Liver (tissue), 9 donors: ENCODE data around the gene ZFP62. TPM values are rescaled to one million over a fixed set of nuclear protein-coding genes. Genes with fewer than 3 reads are reported as not detected.

Experiments
- DNase-seq: peaks from one replicate; pipeline ENCODE4 v3.0.0-alpha.2; 2017; ENCODE audit warnings: low spot score
- H3K27ac ChIP-seq, 2 donors: one replicate each; pipeline ENCODE4 v1.7.0; 2013; ENCODE audit warnings: inconsistent platforms in 2 of 2, low read length in 2 of 2, control low read depth in 1 of 2, low read depth in 1 of 2, mild to moderate bottlenecking in 1 of 2
- H3K27me3 ChIP-seq, 4 donors: one replicate each; pipeline versions ENCODE4 v1.6.1 to v1.7.0; 2013; ENCODE audit warnings: low read length in 3 of 4, inconsistent platforms in 1 of 4, mild to moderate bottlenecking in 1 of 4, moderate library complexity in 1 of 4; ENCODE audit not compliant: control insufficient read depth in 4 of 4, insufficient read depth in 4 of 4
- H3K36me3 ChIP-seq, 4 donors: one replicate each; pipeline versions ENCODE4 v1.6.1 to v1.7.0; 2013; ENCODE audit warnings: low read length in 3 of 4, mild to moderate bottlenecking in 3 of 4, low read depth in 1 of 4, moderate library complexity in 1 of 4; ENCODE audit not compliant: control insufficient read depth in 4 of 4, insufficient read depth in 3 of 4
- H3K4me1 ChIP-seq, 4 donors: one replicate each; pipeline versions ENCODE4 v1.6.1 to v1.7.0; 2013; ENCODE audit warnings: low read length in 3 of 4, mild to moderate bottlenecking in 3 of 4, moderate library complexity in 1 of 4; ENCODE audit not compliant: control insufficient read depth in 4 of 4, insufficient read depth in 4 of 4
- H3K4me3 ChIP-seq, 3 donors: one replicate each; pipeline versions ENCODE4 v1.6.1 to v1.7.0; 2013; ENCODE audit warnings: low read length in 3 of 3, control low read depth in 1 of 3, low read depth in 1 of 3, mild to moderate bottlenecking in 1 of 3
- H3K9ac ChIP-seq, 2 donors: one replicate each; pipeline ENCODE4 v1.7.0; 2013; ENCODE audit warnings: low read length in 2 of 2, mild to moderate bottlenecking in 2 of 2, moderate library complexity in 2 of 2, control low read depth in 1 of 2, low read depth in 1 of 2
- H3K9me3 ChIP-seq, 4 donors: one replicate each; pipeline versions ENCODE4 v1.6.1 to v1.7.0; 2013; ENCODE audit warnings: low read length in 3 of 4; ENCODE audit not compliant: control insufficient read depth in 4 of 4
- EGR1 ChIP-seq, 2 donors: IDR thresholded peaks; 2 replicates each; pipeline ENCODE4 v1.6.1; 2016 to 2018; ENCODE audit warnings: antibody characterized with exemption in 2 of 2, low read depth in 2 of 2
- FOXA1 ChIP-seq: IDR thresholded peaks from 2 replicates; pipeline ENCODE4 v1.6.1; 2016; ENCODE audit warnings: antibody characterized with exemption
- FOXA2 ChIP-seq: IDR thresholded peaks from 2 replicates; pipeline ENCODE4 v1.6.1; 2016; ENCODE audit warnings: antibody characterized with exemption
- GABPA ChIP-seq, 2 donors: IDR thresholded peaks in 1 of 2; conservative IDR thresholded peaks in 1 of 2; 2 replicates each; pipeline ENCODE4 v1.6.1; 2016; ENCODE audit warnings: antibody characterized with exemption in 2 of 2, mild to moderate bottlenecking in 1 of 2, moderate library complexity in 1 of 2
- HNF4A ChIP-seq, 2 donors: conservative IDR thresholded peaks; 2 replicates each; pipeline ENCODE4 v1.6.1; 2016; ENCODE audit warnings: antibody characterized with exemption in 2 of 2, mild to moderate bottlenecking in 2 of 2
- HNF4G ChIP-seq: IDR thresholded peaks from 2 replicates; pipeline ENCODE4 v1.6.1; 2016; ENCODE audit warnings: antibody characterized with exemption
- JUND ChIP-seq, 2 donors: IDR thresholded peaks; 2 replicates each; pipeline ENCODE4 v1.6.1; 2016; ENCODE audit warnings: antibody characterized with exemption in 2 of 2
- NR2F2 ChIP-seq: IDR thresholded peaks from 2 replicates; pipeline ENCODE4 v1.6.1; 2016; ENCODE audit warnings: antibody characterized with exemption
- RAD21 ChIP-seq, 2 donors: IDR thresholded peaks; 2 replicates each; pipeline ENCODE4 v1.6.1; 2016; ENCODE audit warnings: antibody characterized with exemption in 2 of 2, mild to moderate bottlenecking in 2 of 2
- RXRA ChIP-seq, 2 donors: IDR thresholded peaks; 2 replicates each; pipeline ENCODE4 v1.6.1; 2017 to 2018; ENCODE audit warnings: antibody characterized with exemption in 2 of 2, mild to moderate bottlenecking in 1 of 2
- SP1 ChIP-seq: IDR thresholded peaks from 2 replicates; pipeline ENCODE4 v1.6.1; 2018; ENCODE audit warnings: antibody characterized with exemption, mild to moderate bottlenecking
- TAF1 ChIP-seq: conservative IDR thresholded peaks from 2 replicates; pipeline ENCODE4 v1.6.1; 2016; ENCODE audit warnings: antibody characterized with exemption, mild to moderate bottlenecking
- YY1 ChIP-seq: IDR thresholded peaks from 2 replicates; pipeline ENCODE4 v1.6.1; 2016; ENCODE audit warnings: antibody characterized with exemption, mild to moderate bottlenecking
- WGBS: extraction: QIAGEN DNeasy Blood & Tissue Kit; methylation state at CpG from one replicate; pipeline ENCODE4 v1.1.7; 2013; 5-methylcytosine and 5-hydroxymethylcytosine counted together
- polyA plus RNA-seq, 2 donors: library from polyadenylated mRNA; stranded (reverse) in 1 of 2; unstranded in 1 of 2; fragments of 200-250 nt in 1 of 2; fragments of >200 nt in 1 of 2; fragmentation: Nextera tagmentation in 1 of 2; extraction: Ambion mirVana in 1 of 2; gene quantifications; one replicate each; pipeline versions ENCODE4 v1.2.1 to v1.2.3, GENCODE V29; 2013 to 2015
- total RNA-seq, 2 donors: library from RNA; depleted of rRNA; stranded (reverse); fragments of >200 nt; gene quantifications; one replicate each; pipeline ENCODE4 v1.2.3, GENCODE V29; 2014
- TF ChIP-seq, protein P1 (sequence below): IDR thresholded peaks from 2 replicates; pipeline ENCODE4 v1.6.1; 2016; ENCODE audit warnings: antibody characterized with exemption
- TF ChIP-seq, protein P2 (sequence below): IDR thresholded peaks from 2 replicates; pipeline ENCODE4 v1.6.1; 2016; ENCODE audit warnings: antibody characterized with exemption
- TF ChIP-seq, protein P3 (sequence below): fragments of 150-350 bp; IDR thresholded peaks from 2 replicates; pipeline ENCODE4 v1.5.1; 2017; ENCODE audit warnings: improper control_type of control experiment, low read depth, low read length; ENCODE audit not compliant: missing input control
- TF ChIP-seq, protein P4 (sequence below): IDR thresholded peaks from 2 replicates; pipeline ENCODE4 v1.6.1; 2016; ENCODE audit warnings: antibody characterized with exemption
- TF ChIP-seq, protein P5 (sequence below): IDR thresholded peaks from 2 replicates; pipeline ENCODE4 v1.6.1; 2016; ENCODE audit warnings: antibody characterized with exemption, mild to moderate bottlenecking
- donor health status: healthy.
- donor health status: healthy.
- donor health status: healthy.
- donor health status: healthy.
- donor health status: healthy.

Gene ZFP62
- total RNA-seq (1 to 10 TPM; 7.9 to 8.8 TPM), polyA plus RNA-seq (1 to 10 TPM; 3.4 to 3.5 TPM)

DNA sequence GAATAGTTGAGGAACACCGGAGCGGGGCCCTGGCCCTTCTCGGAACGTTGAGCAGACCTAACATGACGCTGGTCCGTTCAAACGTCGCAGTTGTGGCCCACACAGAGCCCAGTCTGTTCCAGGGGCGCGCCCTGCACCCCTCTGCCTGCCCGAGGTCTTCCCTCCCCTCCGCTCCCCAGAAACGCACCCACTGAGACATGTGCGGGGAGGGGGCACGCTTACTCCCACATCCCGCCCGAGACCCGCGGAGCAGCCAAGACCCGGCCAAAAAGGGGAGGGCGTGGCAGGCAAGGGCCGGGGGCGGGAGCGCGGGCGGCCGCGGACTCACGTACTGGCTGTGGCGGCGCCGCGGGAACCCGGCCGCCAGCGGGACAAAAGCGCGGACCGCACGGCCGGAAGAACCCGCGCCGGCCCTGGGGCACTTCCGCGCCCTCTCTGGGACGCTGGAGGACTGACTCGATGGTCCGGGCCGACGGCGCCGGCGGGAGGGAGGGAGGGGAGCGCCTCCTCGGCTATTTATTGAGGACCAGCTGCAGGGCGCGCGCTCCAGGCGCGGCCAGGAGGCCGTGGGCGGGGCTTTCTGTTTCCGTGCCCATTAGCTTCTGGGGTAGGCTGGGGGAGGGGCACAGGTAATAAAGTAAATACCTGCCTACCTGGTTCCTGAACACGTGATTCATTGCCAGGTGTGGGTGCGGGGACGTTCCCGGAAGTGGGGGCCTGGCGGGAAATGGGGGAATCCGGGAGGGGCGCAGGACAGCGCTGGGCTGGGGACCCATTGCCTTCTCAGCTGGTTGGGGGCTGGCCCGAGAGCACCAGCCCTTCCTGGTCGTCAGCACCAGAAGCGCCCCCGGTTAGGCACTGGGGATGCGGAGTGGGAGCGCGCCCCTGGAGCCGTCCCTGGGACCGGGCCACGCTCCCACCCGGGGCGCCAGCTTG is at the start of gene ZFP62:
ZFP62 (minus strand) TSS at position 390 of the 936 bp plus-strand sequence; CDS start at position 333, 57 bp downstream.
- peak within 1 kb of the TSS; percentile 70 to 91 (median 89) for H3K4me3 ChIP-seq
- no peaks in the 10 kb centered on the region for H3K27me3 ChIP-seq
- H3K36me3 ChIP-seq: peaks cover 0 to 3% (median 0%) of the 10 kb centered on the region in 4 donors
- no peak for TF ChIP-seq TAF1
- TF ChIP-seq FOXA2: peak; percentile 54
- TF ChIP-seq HNF4G: no peak
- TF ChIP-seq RXRA (IDR thresholded peaks at IDR 0.05): no peak
- TF ChIP-seq SP1: peak; percentile 41
- TF ChIP-seq, protein P1, sequence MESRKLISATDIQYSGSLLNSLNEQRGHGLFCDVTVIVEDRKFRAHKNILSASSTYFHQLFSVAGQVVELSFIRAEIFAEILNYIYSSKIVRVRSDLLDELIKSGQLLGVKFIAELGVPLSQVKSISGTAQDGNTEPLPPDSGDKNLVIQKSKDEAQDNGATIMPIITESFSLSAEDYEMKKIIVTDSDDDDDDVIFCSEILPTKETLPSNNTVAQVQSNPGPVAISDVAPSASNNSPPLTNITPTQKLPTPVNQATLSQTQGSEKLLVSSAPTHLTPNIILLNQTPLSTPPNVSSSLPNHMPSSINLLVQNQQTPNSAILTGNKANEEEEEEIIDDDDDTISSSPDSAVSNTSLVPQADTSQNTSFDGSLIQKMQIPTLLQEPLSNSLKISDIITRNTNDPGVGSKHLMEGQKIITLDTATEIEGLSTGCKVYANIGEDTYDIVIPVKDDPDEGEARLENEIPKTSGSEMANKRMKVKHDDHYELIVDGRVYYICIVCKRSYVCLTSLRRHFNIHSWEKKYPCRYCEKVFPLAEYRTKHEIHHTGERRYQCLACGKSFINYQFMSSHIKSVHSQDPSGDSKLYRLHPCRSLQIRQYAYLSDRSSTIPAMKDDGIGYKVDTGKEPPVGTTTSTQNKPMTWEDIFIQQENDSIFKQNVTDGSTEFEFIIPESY: no peak
- peak; percentile 53 for TF ChIP-seq YY1
- TF ChIP-seq NR2F2: no peak
- no peak for TF ChIP-seq JUND (IDR thresholded peaks at IDR 0.05)
- TF ChIP-seq GABPA (IDR thresholded peaks at IDR 0.05 in 1 of 2, conservative IDR thresholded peaks at IDR 0.05 in 1 of 2): peak; percentile 71 to 88
- TF ChIP-seq, protein P2, sequence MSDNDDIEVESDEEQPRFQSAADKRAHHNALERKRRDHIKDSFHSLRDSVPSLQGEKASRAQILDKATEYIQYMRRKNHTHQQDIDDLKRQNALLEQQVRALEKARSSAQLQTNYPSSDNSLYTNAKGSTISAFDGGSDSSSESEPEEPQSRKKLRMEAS: peak; percentile 26
- peak in 1 of 2 donors; percentile 7 for TF ChIP-seq EGR1 (IDR thresholded peaks at IDR 0.05; ENCODE audit: low read depth in 2 of 2)
- TF ChIP-seq, protein P3, sequence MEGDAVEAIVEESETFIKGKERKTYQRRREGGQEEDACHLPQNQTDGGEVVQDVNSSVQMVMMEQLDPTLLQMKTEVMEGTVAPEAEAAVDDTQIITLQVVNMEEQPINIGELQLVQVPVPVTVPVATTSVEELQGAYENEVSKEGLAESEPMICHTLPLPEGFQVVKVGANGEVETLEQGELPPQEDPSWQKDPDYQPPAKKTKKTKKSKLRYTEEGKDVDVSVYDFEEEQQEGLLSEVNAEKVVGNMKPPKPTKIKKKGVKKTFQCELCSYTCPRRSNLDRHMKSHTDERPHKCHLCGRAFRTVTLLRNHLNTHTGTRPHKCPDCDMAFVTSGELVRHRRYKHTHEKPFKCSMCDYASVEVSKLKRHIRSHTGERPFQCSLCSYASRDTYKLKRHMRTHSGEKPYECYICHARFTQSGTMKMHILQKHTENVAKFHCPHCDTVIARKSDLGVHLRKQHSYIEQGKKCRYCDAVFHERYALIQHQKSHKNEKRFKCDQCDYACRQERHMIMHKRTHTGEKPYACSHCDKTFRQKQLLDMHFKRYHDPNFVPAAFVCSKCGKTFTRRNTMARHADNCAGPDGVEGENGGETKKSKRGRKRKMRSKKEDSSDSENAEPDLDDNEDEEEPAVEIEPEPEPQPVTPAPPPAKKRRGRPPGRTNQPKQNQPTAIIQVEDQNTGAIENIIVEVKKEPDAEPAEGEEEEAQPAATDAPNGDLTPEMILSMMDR: peak; percentile 21
- TF ChIP-seq FOXA1: no peak
- TF ChIP-seq, protein P4, sequence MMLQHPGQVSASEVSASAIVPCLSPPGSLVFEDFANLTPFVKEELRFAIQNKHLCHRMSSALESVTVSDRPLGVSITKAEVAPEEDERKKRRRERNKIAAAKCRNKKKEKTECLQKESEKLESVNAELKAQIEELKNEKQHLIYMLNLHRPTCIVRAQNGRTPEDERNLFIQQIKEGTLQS: no peak
- TF ChIP-seq, protein P5, sequence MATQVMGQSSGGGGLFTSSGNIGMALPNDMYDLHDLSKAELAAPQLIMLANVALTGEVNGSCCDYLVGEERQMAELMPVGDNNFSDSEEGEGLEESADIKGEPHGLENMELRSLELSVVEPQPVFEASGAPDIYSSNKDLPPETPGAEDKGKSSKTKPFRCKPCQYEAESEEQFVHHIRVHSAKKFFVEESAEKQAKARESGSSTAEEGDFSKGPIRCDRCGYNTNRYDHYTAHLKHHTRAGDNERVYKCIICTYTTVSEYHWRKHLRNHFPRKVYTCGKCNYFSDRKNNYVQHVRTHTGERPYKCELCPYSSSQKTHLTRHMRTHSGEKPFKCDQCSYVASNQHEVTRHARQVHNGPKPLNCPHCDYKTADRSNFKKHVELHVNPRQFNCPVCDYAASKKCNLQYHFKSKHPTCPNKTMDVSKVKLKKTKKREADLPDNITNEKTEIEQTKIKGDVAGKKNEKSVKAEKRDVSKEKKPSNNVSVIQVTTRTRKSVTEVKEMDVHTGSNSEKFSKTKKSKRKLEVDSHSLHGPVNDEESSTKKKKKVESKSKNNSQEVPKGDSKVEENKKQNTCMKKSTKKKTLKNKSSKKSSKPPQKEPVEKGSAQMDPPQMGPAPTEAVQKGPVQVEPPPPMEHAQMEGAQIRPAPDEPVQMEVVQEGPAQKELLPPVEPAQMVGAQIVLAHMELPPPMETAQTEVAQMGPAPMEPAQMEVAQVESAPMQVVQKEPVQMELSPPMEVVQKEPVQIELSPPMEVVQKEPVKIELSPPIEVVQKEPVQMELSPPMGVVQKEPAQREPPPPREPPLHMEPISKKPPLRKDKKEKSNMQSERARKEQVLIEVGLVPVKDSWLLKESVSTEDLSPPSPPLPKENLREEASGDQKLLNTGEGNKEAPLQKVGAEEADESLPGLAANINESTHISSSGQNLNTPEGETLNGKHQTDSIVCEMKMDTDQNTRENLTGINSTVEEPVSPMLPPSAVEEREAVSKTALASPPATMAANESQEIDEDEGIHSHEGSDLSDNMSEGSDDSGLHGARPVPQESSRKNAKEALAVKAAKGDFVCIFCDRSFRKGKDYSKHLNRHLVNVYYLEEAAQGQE: peak; percentile 53
- peak in 1 of 2 donors; percentile 53 for TF ChIP-seq RAD21 (IDR thresholded peaks at IDR 0.05)
- no peak for TF ChIP-seq HNF4A (conservative IDR thresholded peaks at IDR 0.05)
- 1% methylated on average over 84 of the region's 84 CpGs for WGBS
- DNase-seq: peak; percentile 87
- H3K9me3 ChIP-seq: no peaks in the 10 kb centered on the region
- H3K9ac ChIP-seq: peak within 1 kb of the TSS; percentile 61 to 84
- H3K27ac ChIP-seq: peak within 1 kb of the TSS; percentile 70 to 90
- peaks cover 2 to 7% (median 6%) of the 10 kb centered on the region in 4 donors for H3K4me1 ChIP-seq
